ENCODE measurements around the gene CALHM5. TPM values are rescaled to one million over a fixed set of nuclear protein-coding genes. Genes with fewer than 3 reads are reported as not detected.
A peak's percentile ranks its signal among the peaks of the same experiment; 100 is the strongest.

Gene CALHM5
- total and polyA plus RNA-seq, 2 of the 4 experiments (the other 2 are of a cell fraction) = 3.3 to 10.8 TPM

DNA sequence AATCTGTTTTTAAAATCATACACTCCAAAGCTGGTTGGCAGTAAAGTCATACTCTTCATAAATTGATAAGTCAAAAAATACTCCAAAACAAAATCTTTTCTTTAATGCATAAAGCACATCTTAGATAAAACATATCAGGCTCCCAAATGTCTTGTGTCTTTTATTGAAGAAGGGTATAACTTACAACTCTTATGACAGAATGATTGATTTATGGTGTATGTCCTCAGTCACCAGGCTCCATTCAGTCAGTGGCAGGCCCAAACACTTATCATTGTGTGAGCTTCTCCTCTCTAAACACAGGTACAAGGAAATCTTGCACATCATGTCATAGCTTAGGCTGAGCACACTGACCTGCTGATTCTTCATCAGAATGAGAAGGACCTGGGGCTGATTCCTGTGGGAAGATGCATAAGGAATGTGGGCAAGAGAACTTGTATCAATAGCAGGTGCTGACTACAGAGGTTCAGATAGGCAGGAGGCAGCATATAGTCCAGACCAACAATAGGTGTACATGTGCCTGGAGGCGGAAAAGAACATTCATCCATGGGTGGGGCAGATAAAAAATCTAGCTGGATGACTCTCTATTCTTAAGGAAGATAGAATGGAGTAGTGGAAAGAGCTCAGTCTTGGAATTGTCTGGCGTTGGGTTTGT lies 1.9 kb downstream of the CALHM5 start:
- BruUV-seq (replicated peaks) = no TSS peak
- dilution Hi-C loops (cut with HindIII; ENCODE audit: low sequenced_read_pairs, unreplicated experiment) = no loop called here
- H3K9me1 ChIP-seq (ENCODE audit: insufficient read depth, low read length) = peaks cover 15% of the 10 kb centered on the region
- peak overlapping the region; percentile 79; the same call in 1 of the 2 replicates for H2AK5ac ChIP-seq (ENCODE audit: low read depth, low read length)
- no peak overlapping the region for H3K18ac ChIP-seq (ENCODE audit: low read depth, low read length)
- no peak overlapping the region for H2AFZ ChIP-seq (replicated peaks; ENCODE audit: low read length, poor library complexity)
- H3K4me3 ChIP-seq (ENCODE audit: insufficient read depth, low read depth, low read length) = peak overlapping the region; percentile 51
- no peak overlapping the region; the same call in 1 of the 2 replicates for H3K56ac ChIP-seq (ENCODE audit: extremely low read depth, insufficient read depth, low read length)
- peak overlapping the region; percentile 81 for H3K14ac ChIP-seq (replicated peaks; ENCODE audit: low read depth, low read length)
- H3K4ac ChIP-seq (ENCODE audit: low read depth, low read length) = peak overlapping the region; percentile 41; the same call in 1 of the 2 replicates
- H3K27ac ChIP-seq (ENCODE audit: insufficient read depth, low read length) = no peak overlapping the region
- peak overlapping the region; percentile 90 for H3K4me2 ChIP-seq (ENCODE audit: low read depth, low read length)
- in situ Hi-C loops (cut with MboI; ENCODE audit: low sequenced_read_pairs) = no loop called here
- H3K23ac ChIP-seq (ENCODE audit: low read depth, low read length) = peak overlapping the region; percentile 55
- no peak overlapping the region for H4K5ac ChIP-seq (ENCODE audit: low read depth, low read length)
- no peaks in the 10 kb centered on the region for H3K9me3 ChIP-seq (ENCODE audit: control insufficient read depth, insufficient read depth, low read length)
- peak overlapping the region; percentile 9; the same call in 1 of the 3 replicates for H2BK15ac ChIP-seq (ENCODE audit: low read depth, low read length)
- ChIA-PET CTCF (interaction anchor here (0.5 to 2.3 kb wide), 4 partner anchors 9 to 245 kb away, joined by 4 to 8 read pairs (median 6); no protein-coding TSS in a partner anchor), POLR2A (ENCODE audit: unreplicated experiment) (interaction anchor here (0.6 kb wide), 1 partner anchor 10 kb away, joined by 4 read pairs; no protein-coding TSS in a partner anchor)
- H3K36me3 ChIP-seq (ENCODE audit: control insufficient read depth, insufficient read depth, low read length) = peaks cover 3% of the 10 kb centered on the region
- peaks cover 26 to 46% of the 10 kb centered on the region in 2 experiments for H3K79me1 ChIP-seq (ENCODE audit: low read depth in 1 of 2, low read length in 2 of 2)
- no peak overlapping the region for H2BK120ac ChIP-seq (ENCODE audit: low read depth, low read length)
- no peaks in the 10 kb centered on the region for H3K27me3 ChIP-seq (ENCODE audit: control insufficient read depth, insufficient read depth, low read length)
- no peaks in the 10 kb centered on the region for H4K20me1 ChIP-seq (ENCODE audit: insufficient read depth, low read length)
- peaks cover 5% of the 10 kb centered on the region for H3K4me1 ChIP-seq (ENCODE audit: control insufficient read depth, insufficient read depth, low read length)
- no peak for ATAC-seq (ENCODE audit: low read depth)
- no peak overlapping the region for H2AK9ac ChIP-seq (replicated peaks; ENCODE audit: low read depth, low read length, poor library complexity)
- intact Hi-C loops (cut with micrococcal nuclease) = loop anchor here (2.0 to 5.0 kb wide), 3 partner anchors 17 to 143 kb away; partner anchors contain the start of gene DSE
- H2BK5ac ChIP-seq (ENCODE audit: low read depth, low read length, poor library complexity, severe bottlenecking) = no peak overlapping the region
- peak overlapping the region; percentile 55; the same call in 1 of the 2 replicates for H3K9ac ChIP-seq (ENCODE audit: low read depth, low read length)
- H2BK20ac ChIP-seq (ENCODE audit: low read depth, low read length) = 0 out of 2 replicates have a peak overlapping the region, but pooled peaks have one; percentile 13
- no peak for DNase-seq
- no peak overlapping the region for H4K91ac ChIP-seq (ENCODE audit: insufficient read depth, low read depth, low read length)
- no CpG with 5 or more reads among the region's 2 CpGs for WGBS, 2 experiments (ENCODE audit: extremely low coverage in 2 of 2, insufficient read length in 1 of 2)
- no peak overlapping the region for H4K8ac ChIP-seq (ENCODE audit: low read depth in 2 of 2, low read length in 2 of 2)
- no peak for TF ChIP-seq RCOR1 (IDR thresholded peaks at IDR 0.05; ENCODE audit: insufficient replicate concordance, low read length)
